Mononuclear cell (primary cell): ENCODE measurements around the gene DUSP10. TPM values are rescaled to one million over a fixed set of nuclear protein-coding genes. Genes with fewer than 3 reads are reported as not detected.

Experiments used
- H3K27me3 ChIP-seq: 2 replicates; pipeline ENCODE4 v1.6.0; 2011; ENCODE audit warnings: low read length, control low read depth; ENCODE audit not compliant: insufficient read depth
- H3K4me1 ChIP-seq: 2 replicates; pipeline ENCODE4 v1.5.1; 2011; ENCODE audit warnings: mild to moderate bottlenecking, low read length, control low read depth; ENCODE audit not compliant: insufficient read depth
- H3K4me3 ChIP-seq: 2 replicates; pipeline ENCODE4 v1.5.1; 2011; ENCODE audit warnings: mild to moderate bottlenecking, low read length, moderate library complexity
- H3K9me3 ChIP-seq: 2 replicates; pipeline ENCODE4 v1.5.1; 2011; ENCODE audit warnings: low read depth, mild to moderate bottlenecking, control low read depth, low read length
- total RNA-seq: library from RNA; depleted of rRNA; stranded (reverse); fragments of >200 nt; gene quantifications from one replicate; pipeline ENCODE4 v1.2.3, GENCODE V29; 2012

Gene DUSP10
- total RNA-seq, 1 donor: 104 TPM

DNA sequence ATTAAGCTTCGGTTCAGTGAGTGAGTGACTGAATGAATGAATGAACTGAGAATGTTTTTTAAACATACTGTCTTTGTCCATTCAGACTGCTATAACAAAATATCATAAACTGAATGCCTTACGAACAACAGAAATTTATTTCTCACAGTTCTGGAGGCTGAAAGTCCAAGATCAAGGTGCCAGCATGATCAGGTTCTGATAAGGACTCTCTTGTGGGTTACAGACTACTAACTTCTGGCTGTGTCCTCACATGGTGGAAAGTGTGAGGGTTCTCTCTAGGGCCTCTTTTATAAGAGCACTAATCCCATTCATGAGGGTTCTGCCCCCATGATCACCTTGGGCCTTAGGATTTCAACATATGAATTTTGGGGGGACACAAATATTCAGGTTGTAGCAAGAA lies 7.1 kb upstream of the DUSP10 start:
- H3K4me3 ChIP-seq: no peak overlapping the region
- H3K9me3 ChIP-seq: no peaks in the 10 kb centered on the region
- no peaks in the 10 kb centered on the region for H3K4me1 ChIP-seq
- H3K27me3 ChIP-seq: no peaks in the 10 kb centered on the region

DNA sequence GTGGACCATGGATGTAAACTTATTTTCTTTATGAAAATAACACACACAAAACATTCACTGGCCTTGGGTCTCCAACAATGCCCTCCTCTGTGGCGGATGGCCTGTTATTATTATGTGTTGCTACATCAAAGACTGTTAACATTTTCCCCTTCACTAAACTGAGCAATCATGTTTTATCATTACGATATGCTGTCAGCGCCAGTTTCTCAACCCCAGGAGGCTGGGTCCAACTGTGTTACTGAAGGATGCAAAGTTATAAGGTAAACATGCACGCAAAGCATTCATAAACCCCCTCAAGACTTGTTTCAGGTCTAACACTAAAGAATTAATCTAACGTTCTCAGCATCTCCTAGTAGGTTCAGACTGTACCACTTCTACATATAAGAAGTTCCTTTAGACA lies 6.0 kb upstream of the DUSP10 start:
- Histone ChIP-seq H3K27me3 (no peaks in the 10 kb centered on the region), H3K9me3 (no peaks in the 10 kb centered on the region), H3K4me3 (no peak overlapping the region), H3K4me1 (peaks cover 6% of the 10 kb centered on the region)

DNA sequence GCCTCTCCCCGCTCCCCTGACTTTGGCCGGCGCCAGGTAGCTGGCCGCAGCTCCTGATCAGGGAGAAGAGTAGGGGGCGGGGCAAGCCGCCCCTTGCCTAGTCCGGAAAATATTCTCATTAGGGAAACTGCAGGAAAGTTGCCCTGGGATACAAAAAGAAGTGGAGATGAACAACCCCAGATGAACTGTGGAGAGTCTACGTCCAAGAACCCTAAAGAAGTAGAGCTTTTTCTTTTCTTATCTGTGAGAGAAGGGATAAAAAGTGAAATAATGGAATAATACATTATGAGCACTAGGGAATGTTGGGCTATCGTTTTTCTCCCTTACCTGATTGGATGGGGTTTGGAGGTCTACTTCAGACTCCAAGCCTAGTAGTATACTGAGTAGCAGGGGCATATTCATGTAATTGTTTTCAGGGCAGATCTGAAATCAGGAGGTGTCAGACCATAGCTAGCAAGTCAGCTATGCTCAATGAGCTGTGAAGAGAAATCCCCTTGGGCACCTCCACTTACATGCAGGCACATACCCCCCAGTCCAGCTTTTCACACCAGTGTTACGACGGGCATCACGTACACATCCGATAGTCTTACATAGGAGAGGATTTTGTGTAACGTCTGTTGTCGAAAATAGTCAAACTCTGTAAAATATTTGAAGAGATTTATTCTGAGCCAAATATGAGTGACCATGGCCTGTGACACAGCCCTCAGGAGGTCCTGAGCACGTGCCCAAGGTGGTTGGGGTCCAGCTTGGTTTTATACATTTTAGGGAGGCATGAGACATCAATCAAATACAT lies 1.7 kb upstream of the DUSP10 start:
- H3K27me3 ChIP-seq: no peaks in the 10 kb centered on the region
- peak overlapping the region; percentile 84 for H3K4me3 ChIP-seq
- H3K9me3 ChIP-seq: no peaks in the 10 kb centered on the region
- H3K4me1 ChIP-seq: peaks cover 26% of the 10 kb centered on the region

DNA sequence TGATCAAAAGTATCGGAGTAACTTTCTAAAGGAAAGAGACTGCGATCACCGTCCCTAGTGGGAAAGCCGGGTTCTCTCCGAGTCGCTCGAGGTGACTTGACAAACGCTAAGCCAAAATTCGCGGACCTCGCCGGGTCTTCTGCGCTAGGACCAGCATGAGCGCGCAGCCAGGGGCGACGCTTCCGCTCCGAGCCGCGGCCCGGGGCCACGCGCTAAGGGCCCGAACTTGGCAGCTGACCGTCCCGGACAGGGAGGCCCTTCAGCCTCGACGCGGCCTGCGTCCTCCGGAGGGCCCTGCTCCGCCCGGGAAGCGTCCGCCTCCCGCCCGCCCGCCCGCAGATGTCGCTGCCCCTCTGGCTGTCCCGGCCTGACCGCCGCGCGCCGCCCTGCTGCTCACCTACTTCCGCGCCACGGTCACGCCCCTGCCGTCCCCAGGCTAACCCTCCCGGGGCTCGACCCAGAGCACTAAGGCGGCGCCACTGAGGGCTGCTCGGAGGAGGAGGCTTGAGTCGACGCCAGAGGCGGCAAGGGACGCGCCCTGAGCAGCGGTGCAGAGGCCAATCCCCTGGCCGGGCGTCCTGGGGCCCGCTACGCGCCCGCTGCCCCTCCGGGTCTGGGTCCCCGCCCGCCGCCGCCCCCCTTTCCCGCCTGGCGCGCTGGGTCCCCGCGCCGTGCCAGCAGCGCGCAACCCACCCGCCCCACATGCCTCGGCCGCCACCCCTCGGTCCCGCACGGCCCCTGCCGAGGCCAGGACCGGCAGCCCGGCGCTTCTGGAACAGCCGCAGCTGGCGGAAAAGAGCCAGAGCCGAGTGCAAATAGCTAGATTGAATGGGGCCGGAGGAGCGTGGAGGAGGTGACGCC lies 896 bp upstream of the DUSP10 start:
- peaks cover 32% of the 10 kb centered on the region for H3K4me1 ChIP-seq
- peak overlapping the region; percentile 84 for H3K4me3 ChIP-seq
- no peaks in the 10 kb centered on the region for H3K27me3 ChIP-seq
- H3K9me3 ChIP-seq: no peaks in the 10 kb centered on the region

DNA sequence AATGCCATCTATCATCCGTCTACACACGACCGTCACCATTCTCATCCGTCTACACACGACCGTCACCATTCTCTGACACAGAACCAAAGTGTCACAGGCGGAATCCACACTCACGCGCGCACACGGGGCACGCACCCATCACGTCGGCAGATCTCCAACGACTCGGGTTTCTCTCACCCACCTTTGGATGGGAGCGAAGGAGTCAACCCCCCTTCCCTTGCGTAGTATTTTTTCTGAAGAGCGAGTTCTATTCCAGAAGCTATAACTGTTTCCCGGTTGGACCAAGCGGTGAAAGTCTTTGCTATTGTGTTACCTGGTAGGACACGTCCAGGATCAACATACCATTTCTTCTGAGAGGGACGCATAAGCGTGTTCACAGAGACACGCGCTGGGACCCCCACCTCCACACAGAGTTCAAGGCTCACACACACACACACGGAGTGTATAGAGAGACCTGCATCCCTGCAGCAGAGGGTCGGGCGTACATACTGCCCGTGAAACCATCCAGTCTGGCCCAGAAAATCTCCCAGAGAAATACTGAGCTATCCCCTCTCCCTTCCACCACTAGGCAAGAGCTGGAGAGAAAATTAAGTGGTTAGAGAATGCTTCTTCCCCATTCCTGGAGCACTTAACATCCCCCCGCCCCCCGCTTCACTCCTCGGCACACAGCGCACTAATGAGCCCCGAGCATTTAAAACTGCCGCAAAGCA lies 741 bp downstream of the DUSP10 start:
- Histone ChIP-seq H3K9me3 (no peaks in the 10 kb centered on the region), H3K4me1 (peaks cover 48% of the 10 kb centered on the region), H3K27me3 (no peaks in the 10 kb centered on the region), H3K4me3 (peak overlapping the region; percentile 84)

DNA sequence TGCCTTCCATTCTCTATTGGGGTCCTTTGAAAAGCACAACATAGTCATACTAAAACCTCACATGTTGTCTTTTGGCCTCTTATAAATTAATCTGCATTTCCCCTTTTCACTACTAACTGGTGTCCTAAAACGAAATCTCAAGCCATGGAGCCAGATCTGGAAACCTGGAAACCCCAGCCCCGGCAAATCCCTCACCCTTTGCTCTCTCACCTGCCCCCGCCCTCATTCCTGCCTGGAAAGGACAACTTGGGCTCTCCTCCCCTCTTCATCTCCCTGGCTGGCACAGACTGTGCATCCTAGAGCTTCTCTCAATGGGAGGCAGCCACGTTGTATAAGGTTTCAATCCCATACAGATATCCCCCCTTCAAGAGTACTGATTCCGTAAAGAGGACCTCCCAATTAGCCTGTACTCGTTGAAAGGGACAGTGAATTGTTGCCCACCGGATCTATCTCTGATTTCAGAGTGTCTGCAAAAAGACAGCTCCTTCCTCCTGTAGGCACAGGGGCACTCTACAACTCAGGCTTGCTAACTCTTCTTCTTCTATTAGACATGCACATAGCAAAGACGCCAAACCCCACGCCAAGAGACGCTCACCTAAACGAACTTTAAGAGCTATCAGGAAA lies 1.4 kb downstream of the DUSP10 start:
- H3K27me3 ChIP-seq: no peaks in the 10 kb centered on the region
- no peaks in the 10 kb centered on the region for H3K9me3 ChIP-seq
- H3K4me3 ChIP-seq: peak overlapping the region; percentile 84
- H3K4me1 ChIP-seq: peaks cover 52% of the 10 kb centered on the region

DNA sequence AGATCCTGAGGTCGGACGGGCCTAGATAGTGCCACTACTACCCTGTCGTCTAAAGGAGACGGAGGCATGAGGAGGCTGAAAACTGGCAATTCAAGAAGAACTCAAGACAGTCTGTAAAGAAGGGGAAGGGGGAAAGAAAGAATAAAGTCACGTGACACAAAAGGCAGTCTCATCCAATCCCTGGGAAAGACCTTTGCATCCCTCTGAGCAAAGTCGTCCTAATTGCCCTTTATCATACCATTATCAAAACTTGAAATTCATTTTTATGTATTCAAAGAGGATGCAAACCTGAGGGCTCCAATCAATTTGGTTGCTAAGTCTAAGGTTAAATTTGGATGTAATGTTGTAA lies 2.2 kb downstream of the DUSP10 start:
- H3K4me1 ChIP-seq: peaks cover 58% of the 10 kb centered on the region
- H3K27me3 ChIP-seq: no peaks in the 10 kb centered on the region
- H3K9me3 ChIP-seq: no peaks in the 10 kb centered on the region
- no peak overlapping the region for H3K4me3 ChIP-seq

DNA sequence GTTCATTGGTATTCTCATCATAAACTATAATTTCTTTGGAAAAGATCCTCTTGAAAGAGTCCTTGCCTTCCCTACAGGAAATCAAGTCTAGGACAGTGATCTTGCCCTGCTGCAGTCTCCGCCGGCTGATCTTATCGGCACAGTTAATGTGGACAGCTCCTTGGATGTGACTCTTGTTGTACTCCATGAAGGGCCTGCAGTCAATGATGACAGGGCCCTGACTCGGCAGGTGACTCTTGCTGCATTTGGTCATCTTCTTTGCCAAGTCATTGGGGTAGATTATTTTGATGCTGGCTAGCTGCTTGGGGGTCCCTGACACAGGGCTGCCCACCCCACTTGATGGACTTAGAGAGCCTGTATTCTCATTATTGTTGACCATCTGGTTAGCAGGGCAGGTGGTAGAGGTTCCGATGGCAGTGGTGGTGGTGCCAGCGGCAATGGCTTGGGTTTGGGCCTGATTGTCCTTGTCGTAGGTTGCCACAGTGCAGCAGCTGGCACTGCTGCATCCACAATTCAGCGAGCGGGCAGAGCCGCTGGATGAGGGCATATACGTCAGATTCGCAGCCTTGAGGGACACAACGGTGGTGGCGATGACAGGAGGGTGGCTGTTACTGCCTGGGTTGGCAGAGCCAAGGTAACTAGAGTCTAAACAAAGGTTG lies 2.7 kb downstream of the DUSP10 start:
- Histone ChIP-seq H3K4me3 (no peak overlapping the region), H3K9me3 (no peaks in the 10 kb centered on the region), H3K27me3 (no peaks in the 10 kb centered on the region), H3K4me1 (peaks cover 60% of the 10 kb centered on the region)

DNA sequence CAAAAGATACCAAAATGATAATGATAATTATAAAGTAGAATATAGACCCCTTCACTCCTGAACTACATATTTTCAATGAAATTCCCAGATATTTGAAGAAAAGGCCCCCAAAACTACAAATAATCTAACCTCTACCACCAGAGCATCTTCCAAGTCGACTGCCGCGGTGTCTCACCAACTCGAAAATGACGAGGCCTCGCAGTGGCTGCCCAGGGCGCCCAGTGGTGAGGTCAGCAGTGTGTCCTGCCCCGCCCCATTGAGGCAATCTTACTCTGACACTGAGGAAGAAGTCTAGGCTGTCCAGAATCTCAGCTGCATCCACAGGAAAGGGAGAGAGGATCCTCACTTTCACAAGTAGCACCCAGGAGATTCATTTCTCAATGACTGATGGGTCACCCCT lies 5.2 kb downstream of the DUSP10 start:
- peaks cover 67% of the 10 kb centered on the region for H3K4me1 ChIP-seq

DNA sequence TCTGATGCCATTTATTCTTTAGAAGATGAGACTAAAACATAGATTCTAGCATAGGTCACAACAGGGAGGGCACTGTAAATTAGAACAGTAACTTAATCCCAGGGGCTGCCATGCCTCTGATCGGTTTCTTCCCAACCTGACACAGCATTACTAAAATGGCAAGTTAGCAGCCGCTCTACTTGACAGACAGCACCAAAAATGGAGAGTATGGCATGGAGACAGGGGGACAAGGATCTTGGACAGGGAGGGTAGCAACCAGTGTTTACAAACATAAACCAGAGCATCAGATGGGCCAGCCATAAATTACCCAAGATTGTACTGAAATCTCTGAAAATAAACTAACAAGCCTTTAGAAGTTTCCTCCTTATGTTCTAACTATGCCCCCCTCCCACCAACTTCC lies 5.9 kb downstream of the DUSP10 start:
- Histone ChIP-seq H3K4me3 (no peak overlapping the region), H3K4me1 (peaks cover 67% of the 10 kb centered on the region), H3K27me3 (no peaks in the 10 kb centered on the region), H3K9me3 (no peaks in the 10 kb centered on the region)

More for the DNA sequence above, 5.2 kb downstream of the DUSP10 start:
- H3K27me3 ChIP-seq: no peaks in the 10 kb centered on the region
- no peaks in the 10 kb centered on the region for H3K9me3 ChIP-seq
- H3K4me3 ChIP-seq: no peak overlapping the region

DNA sequence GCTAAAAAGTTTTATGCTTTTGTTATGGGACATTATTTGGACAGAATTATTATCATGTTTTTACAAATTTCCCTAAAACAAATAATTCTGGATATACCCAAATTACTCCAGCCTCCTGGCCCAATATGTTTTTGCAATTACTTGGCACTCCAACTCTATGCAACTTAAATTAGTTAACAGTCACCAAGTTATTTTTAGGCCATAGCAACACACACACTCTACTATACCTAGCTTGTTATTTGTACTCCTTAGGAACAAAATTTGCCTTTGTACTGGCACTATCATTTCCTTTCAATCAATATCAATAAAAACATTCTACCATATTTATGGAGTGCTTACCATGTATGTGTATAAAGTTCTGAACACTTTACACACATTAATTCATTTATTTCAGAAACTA lies 7.7 kb downstream of the DUSP10 start:
- Histone ChIP-seq H3K4me1 (peaks cover 57% of the 10 kb centered on the region), H3K9me3 (no peaks in the 10 kb centered on the region), H3K27me3 (no peaks in the 10 kb centered on the region), H3K4me3 (no peak overlapping the region)

DNA sequence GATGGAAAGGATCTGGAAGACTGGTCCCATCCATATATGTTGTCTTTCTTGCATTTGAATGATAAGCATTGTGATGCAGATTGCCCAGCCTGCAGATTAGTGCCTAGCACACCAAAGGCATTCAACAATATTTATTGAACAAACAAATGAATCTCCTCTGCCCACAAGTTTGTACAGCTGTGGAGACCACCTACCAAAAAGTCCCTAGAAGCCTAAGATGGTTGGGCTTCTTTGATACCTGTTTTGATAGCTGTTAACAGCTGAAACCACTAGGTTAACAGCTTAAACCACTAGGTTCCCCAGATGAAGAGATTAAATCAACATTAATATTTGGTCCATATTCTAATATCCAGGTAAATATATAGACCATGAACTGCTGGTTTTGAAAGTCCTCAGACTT lies 9.8 kb downstream of the DUSP10 start:
- no peak overlapping the region for H3K4me3 ChIP-seq
- H3K9me3 ChIP-seq: no peaks in the 10 kb centered on the region
- H3K4me1 ChIP-seq: peaks cover 49% of the 10 kb centered on the region
- no peaks in the 10 kb centered on the region for H3K27me3 ChIP-seq

DNA sequence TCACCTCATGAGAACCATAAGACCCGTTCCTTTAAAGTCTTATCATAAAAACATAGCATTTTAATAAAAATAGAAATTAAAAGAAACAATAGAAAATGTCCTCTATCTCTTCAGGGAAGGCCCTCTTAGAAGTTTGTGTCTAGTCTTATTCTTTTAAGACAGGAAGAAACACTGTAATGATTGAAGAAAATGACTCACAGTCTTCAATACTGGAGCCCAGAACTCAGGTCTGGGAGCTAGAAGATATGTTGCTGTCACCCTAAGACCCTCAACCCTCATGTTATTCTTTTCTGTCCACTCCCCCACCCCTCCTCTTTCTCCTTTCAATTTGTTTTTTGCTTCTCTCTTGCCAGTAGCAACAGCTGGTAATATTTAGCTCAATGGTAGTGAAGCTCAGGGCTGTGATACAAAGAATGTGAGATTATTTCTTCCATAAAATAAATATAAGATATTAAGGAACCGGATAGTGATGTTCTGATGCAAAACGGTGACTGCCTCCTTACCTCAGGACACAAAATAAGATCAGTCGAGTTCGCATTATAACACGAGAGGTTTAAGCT lies 12.0 kb downstream of the DUSP10 start:
- Histone ChIP-seq H3K9me3 (no peaks in the 10 kb centered on the region), H3K4me1 (peaks cover 49% of the 10 kb centered on the region)

DNA sequence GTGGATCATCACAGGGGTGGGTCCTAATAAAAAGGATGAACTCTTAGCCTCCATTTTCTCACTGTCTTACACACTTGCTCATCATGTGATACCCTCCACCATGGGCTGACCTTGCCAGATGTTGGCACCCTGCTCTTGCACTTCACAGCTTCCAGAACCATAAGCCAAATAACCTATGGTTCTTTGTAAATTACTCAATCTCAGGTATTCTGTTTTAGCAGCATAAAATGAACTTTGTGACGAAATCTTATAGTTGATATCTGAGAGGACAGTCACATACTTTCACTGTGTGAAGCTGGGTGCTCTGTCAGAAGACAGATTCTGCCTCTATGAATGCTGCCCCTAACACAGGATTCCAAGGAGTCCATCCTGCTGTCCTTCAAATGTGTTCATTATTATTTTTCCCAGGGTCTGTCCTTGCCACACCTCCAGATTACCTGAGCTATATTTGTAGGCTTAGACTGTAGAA lies 13.8 kb downstream of the DUSP10 start:
- Histone ChIP-seq H3K4me1 (peaks cover 51% of the 10 kb centered on the region), H3K27me3 (no peaks in the 10 kb centered on the region), H3K4me3 (no peak overlapping the region)

More for the DNA sequence above, 12.0 kb downstream of the DUSP10 start:
- no peak overlapping the region for H3K4me3 ChIP-seq
- no peaks in the 10 kb centered on the region for H3K27me3 ChIP-seq

More for the DNA sequence above, 13.8 kb downstream of the DUSP10 start:
- peaks cover 7% of the 10 kb centered on the region for H3K9me3 ChIP-seq
